Keratinocyte (primary cell): Measurements from ENCODE around the gene STK17A.

ENCODE experiments used
- CTCF ChIP-seq, 3 experiments: IDR thresholded peaks in 1 of 3; conservative IDR thresholded peaks in 1 of 3; optimal IDR thresholded peaks in 1 of 3; 2 replicates in 2 of 3; 3 replicates in 1 of 3; pipeline versions ENCODE3 to v1.5.1; 2011; ENCODE audit warnings: low read length in 3 of 3, mild to moderate bottlenecking in 3 of 3, moderate library complexity in 2 of 3, control low read depth in 1 of 3, inconsistent platforms in 1 of 3; ENCODE audit not compliant: insufficient read depth in 2 of 3; ENCODE audit errors: extremely low read depth in 1 of 3
- EZH2 ChIP-seq: IDR thresholded peaks from one replicate; pipeline ENCODE4 v1.6.1; 2012; ENCODE audit warnings: inconsistent platforms, mild to moderate bottlenecking, low read length, moderate library complexity

GRCh38 chr7:43559946-43560335 lies 23.0 kb upstream of the STK17A start:
- TF ChIP-seq CTCF (optimal IDR thresholded peaks at IDR 0.05 in 1 of 3, IDR thresholded peaks at IDR 0.05 in 1 of 3, conservative IDR thresholded peaks at IDR 0.05 in 1 of 3; ENCODE audit: extremely low read depth in 1 of 3, insufficient read depth in 2 of 3, low read length in 3 of 3) (no peak), EZH2 (no peak)
